ENCODE measurements around the gene MTHFR.

GRCh38 chr1:11777658-11778322 lies 28.0 kb downstream of the MTHFR start:
- TF ChIP-seq, protein P1, sequence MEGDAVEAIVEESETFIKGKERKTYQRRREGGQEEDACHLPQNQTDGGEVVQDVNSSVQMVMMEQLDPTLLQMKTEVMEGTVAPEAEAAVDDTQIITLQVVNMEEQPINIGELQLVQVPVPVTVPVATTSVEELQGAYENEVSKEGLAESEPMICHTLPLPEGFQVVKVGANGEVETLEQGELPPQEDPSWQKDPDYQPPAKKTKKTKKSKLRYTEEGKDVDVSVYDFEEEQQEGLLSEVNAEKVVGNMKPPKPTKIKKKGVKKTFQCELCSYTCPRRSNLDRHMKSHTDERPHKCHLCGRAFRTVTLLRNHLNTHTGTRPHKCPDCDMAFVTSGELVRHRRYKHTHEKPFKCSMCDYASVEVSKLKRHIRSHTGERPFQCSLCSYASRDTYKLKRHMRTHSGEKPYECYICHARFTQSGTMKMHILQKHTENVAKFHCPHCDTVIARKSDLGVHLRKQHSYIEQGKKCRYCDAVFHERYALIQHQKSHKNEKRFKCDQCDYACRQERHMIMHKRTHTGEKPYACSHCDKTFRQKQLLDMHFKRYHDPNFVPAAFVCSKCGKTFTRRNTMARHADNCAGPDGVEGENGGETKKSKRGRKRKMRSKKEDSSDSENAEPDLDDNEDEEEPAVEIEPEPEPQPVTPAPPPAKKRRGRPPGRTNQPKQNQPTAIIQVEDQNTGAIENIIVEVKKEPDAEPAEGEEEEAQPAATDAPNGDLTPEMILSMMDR (IDR thresholded peaks at IDR 0.05): no peak
- TF ChIP-seq POLR2AphosphoS5 (IDR thresholded peaks at IDR 0.05): no peak

Measured in gastroesophageal sphincter (tissue), 3 donors.